ENCODE data around the gene PLEKHG4B. TPM values are rescaled to one million over a fixed set of nuclear protein-coding genes. Genes with fewer than 3 reads are reported as not detected.

Gene PLEKHG4B
- total RNA-seq, 1 donor from 2014 or later = not detected

- no peak overlapping the region for H3K4me3 ChIP-seq (ENCODE audit: low read depth, low read length)
- TF ChIP-seq, protein P1, sequence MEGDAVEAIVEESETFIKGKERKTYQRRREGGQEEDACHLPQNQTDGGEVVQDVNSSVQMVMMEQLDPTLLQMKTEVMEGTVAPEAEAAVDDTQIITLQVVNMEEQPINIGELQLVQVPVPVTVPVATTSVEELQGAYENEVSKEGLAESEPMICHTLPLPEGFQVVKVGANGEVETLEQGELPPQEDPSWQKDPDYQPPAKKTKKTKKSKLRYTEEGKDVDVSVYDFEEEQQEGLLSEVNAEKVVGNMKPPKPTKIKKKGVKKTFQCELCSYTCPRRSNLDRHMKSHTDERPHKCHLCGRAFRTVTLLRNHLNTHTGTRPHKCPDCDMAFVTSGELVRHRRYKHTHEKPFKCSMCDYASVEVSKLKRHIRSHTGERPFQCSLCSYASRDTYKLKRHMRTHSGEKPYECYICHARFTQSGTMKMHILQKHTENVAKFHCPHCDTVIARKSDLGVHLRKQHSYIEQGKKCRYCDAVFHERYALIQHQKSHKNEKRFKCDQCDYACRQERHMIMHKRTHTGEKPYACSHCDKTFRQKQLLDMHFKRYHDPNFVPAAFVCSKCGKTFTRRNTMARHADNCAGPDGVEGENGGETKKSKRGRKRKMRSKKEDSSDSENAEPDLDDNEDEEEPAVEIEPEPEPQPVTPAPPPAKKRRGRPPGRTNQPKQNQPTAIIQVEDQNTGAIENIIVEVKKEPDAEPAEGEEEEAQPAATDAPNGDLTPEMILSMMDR (IDR thresholded peaks at IDR 0.05; ENCODE audit: insufficient read depth, low read length, severe bottlenecking) = no peak
- peaks cover 2% of the 10 kb centered on the region for H3K27me3 ChIP-seq (ENCODE audit: control insufficient read depth, insufficient read depth, low read length)
- no peak for FAIRE-seq
- DNase-seq (ENCODE audit: low read depth) = no peak
- H3K36me3 ChIP-seq (ENCODE audit: control insufficient read depth, insufficient read depth, low read length) = no peaks in the 10 kb centered on the region
Measured at GRCh38 chr5:83029-83428, 8.9 kb upstream of the PLEKHG4B start.

- H3K27me3 ChIP-seq (ENCODE audit: control insufficient read depth, insufficient read depth, low read length) = peaks cover 2% of the 10 kb centered on the region
- no peak for FAIRE-seq
- DNase-seq (ENCODE audit: low read depth) = no peak
- H3K36me3 ChIP-seq (ENCODE audit: control insufficient read depth, insufficient read depth, low read length) = no peaks in the 10 kb centered on the region
- H3K4me3 ChIP-seq (ENCODE audit: low read depth, low read length) = no peak overlapping the region
- TF ChIP-seq, protein P1 (IDR thresholded peaks at IDR 0.05; ENCODE audit: insufficient read depth, low read length, severe bottlenecking) = no peak
Measured at GRCh38 chr5:85334-85995, 6.5 kb upstream of the PLEKHG4B start.

GRCh38 chr5:89337-90286 lies 2.4 kb upstream of the PLEKHG4B start:
- TF ChIP-seq, protein P1 (IDR thresholded peaks at IDR 0.05; ENCODE audit: insufficient read depth, low read length, severe bottlenecking) = no peak
- no peak overlapping the region for H3K4me3 ChIP-seq (ENCODE audit: low read depth, low read length)
- H3K27me3 ChIP-seq (ENCODE audit: control insufficient read depth, insufficient read depth, low read length) = peaks cover 11% of the 10 kb centered on the region
- DNase-seq (ENCODE audit: low read depth) (no peak), FAIRE-seq (no peak)
- no peaks in the 10 kb centered on the region for H3K36me3 ChIP-seq (ENCODE audit: control insufficient read depth, insufficient read depth, low read length)

DNA sequence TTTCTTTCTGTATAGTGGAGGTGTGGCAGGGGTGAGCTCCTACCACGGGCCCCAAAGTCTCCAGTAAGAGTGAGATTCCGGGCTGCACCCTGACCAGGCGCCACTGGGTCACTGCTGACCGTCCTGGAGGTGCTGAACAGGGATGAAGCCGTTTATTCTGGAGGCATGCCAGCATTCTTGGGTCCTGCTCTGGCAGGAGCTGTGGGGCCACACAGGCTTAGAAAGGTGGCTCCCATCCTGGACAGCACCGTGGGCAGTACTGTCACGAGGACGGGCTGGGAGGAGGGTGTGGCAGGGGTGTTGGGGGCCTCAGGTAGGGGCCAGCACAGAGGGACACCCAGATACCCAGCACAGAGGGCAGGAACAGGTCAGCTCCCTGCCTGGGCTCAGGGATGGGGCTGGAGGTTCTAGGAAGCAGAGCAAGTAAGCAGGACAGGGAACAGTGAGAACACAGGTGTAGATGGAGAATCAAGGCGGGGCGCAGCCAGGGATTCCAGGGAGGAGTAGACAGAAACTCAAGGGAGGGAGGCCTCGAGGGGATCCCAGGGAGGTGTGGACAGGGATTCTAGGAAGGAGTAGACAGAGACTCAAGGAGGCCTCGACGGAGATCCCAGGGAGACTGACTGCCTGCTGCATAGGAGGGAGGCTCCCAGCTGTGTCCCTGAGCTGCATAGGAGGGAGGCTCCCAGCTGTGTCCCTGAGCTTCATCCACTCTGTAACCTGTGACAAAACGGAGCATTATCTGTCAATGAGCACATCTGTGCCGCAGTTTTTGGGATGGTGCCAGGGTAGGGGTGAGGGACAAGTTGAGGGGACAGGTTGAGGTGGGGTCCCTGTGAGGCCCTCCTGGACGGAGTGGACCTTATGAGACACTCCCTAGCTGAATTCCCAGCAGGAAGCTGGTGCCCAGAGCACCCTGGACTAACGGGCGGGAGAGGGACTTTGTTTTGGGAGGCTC lies 1.1 kb upstream of the PLEKHG4B start:
- DNase-seq (ENCODE audit: low read depth) (no peak), FAIRE-seq (no peak)
- TF ChIP-seq, protein P1 (IDR thresholded peaks at IDR 0.05; ENCODE audit: insufficient read depth, low read length, severe bottlenecking) = no peak
- no peak overlapping the region for H3K4me3 ChIP-seq (ENCODE audit: low read depth, low read length)
- H3K27me3 ChIP-seq (ENCODE audit: control insufficient read depth, insufficient read depth, low read length) = peaks cover 15% of the 10 kb centered on the region
- H3K36me3 ChIP-seq (ENCODE audit: control insufficient read depth, insufficient read depth, low read length) = no peaks in the 10 kb centered on the region

DNA sequence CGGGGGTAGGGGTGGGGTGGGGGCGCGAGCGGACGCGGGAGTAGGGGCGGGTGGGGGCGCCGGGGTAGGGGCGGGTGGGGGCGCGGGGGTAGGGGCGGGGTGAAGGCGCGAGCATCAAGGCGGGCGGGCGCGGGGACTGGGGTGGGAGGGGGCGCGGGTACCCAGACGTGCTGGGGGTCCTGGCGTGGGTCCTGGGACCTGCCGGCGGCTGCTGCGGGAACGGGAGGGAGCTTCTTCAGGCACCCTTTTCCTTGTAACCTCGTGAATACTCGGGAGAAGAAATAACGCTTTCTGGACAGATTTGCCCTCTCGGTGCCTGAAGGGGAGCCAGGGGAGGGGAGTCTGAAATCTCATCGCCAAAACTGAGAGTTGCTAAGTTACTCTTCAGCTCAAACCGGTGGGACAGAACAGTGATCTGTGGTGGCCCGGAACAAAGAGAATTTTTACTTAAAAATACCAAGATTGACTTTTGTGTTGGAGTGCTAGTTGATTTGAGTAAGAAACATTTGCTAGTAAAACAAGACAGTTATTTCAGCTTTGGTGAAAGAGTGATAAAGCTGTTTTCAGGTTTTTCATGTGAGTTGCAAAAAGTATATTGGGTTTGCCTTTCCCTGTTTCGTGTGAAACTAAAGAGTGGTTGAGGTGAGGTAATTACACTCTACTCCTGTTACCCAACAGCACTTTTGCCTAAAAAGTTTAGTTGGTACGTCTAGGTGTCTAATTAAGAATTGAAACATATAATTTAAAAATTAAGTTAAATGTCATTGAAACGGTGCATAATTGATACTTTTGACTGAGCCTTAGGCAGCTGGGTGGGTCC lies 643 bp downstream of the PLEKHG4B start:
- DNase-seq (ENCODE audit: low read depth) (no peak), FAIRE-seq (no peak)
- Histone ChIP-seq H3K27me3 (ENCODE audit: control insufficient read depth, insufficient read depth, low read length) (peaks cover 15% of the 10 kb centered on the region), H3K4me3 (ENCODE audit: low read depth, low read length) (no peak overlapping the region), H3K36me3 (ENCODE audit: control insufficient read depth, insufficient read depth, low read length) (no peaks in the 10 kb centered on the region)
- TF ChIP-seq, protein P1 (IDR thresholded peaks at IDR 0.05; ENCODE audit: insufficient read depth, low read length, severe bottlenecking) = no peak
